AG04450 (cell line): ENCODE data around the gene TGFA. TPM values are rescaled to one million over a fixed set of nuclear protein-coding genes. Genes with fewer than 3 reads are reported as not detected.

Experiments
- CTCF ChIA-PET: fragments of 300-600, 350-600 bp; formaldehyde crosslinking; extraction: SDS; loops from one replicate; lab custom pipeline; 2022; ENCODE audit warnings: antibody characterized with exemption, inconsistent platforms; lab: Charles Lee
- POLR2A ChIA-PET: fragments of 350-600 bp; formaldehyde crosslinking; extraction: SDS; loops from one replicate; lab custom pipeline; 2021; ENCODE audit warnings: antibody characterized with exemption, inconsistent platforms; lab: Yijun Ruan, JAX
- DNase-seq: peaks from one replicate; pipeline ENCODE4 v3.0.0-alpha.2; 2011; ENCODE audit warnings: low read depth, low spot score
- H3K27ac ChIP-seq: one replicate; pipeline ENCODE4 v1.5.1; 2012; ENCODE audit warnings: low read depth, low read length, control low read depth
- H3K27me3 ChIP-seq: one replicate; pipeline ENCODE4 v1.6.0; 2012; ENCODE audit warnings: low read length; ENCODE audit not compliant: control insufficient read depth, insufficient read depth
- H3K4me3 ChIP-seq: 2 replicates; pipeline ENCODE4 v1.5.1; 2011; ENCODE audit warnings: mild to moderate bottlenecking, low read depth, low read length, control low read depth
- H3K9me3 ChIP-seq: 2 replicates; pipeline ENCODE4 v1.5.1; 2012; ENCODE audit warnings: low read length; ENCODE audit not compliant: control insufficient read depth, insufficient read depth
- CTCF ChIP-seq: IDR thresholded peaks from 2 replicates; pipeline ENCODE4 v1.5.1; 2011; ENCODE audit warnings: low read depth, low read length, control low read depth, inconsistent platforms
- polyA plus RNA-seq: library from polyadenylated mRNA; depleted of rRNA; stranded (reverse); fragments of >200 nt; gene quantifications from 2 replicates; pipeline ENCODE4 v1.2.3, GENCODE V29; 2011

Gene TGFA
- polyA plus RNA-seq, 1 experiment: not detected

DNA sequence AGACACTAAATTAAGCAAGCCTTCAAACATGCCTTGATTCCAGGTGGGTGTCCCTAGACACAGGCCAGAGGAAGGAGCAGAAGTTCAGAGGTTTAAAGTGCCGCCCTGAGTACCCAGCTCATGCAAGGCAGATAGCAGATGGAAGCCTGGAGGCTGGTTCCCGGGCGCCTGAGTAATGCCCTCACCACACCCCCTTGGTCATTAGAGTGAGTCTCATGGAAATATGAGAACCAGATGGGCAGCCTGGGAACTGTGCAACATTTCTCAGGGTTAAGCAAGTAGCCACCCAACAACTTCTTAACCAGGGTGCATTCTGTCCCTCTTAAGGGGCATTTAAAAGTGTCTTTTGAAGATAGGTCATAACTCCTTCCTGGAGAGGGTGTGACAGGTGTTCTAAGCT lies 44.1 kb downstream of the TGFA start:
- Histone ChIP-seq H3K9me3 (no peaks in the 10 kb centered on the region), H3K27ac (no peak overlapping the region), H3K27me3 (no peaks in the 10 kb centered on the region), H3K4me3 (no peak overlapping the region)
- DNase-seq: no peak
- ChIA-PET CTCF (no interaction called here), POLR2A (no interaction called here)
- no peak for TF ChIP-seq CTCF

DNA sequence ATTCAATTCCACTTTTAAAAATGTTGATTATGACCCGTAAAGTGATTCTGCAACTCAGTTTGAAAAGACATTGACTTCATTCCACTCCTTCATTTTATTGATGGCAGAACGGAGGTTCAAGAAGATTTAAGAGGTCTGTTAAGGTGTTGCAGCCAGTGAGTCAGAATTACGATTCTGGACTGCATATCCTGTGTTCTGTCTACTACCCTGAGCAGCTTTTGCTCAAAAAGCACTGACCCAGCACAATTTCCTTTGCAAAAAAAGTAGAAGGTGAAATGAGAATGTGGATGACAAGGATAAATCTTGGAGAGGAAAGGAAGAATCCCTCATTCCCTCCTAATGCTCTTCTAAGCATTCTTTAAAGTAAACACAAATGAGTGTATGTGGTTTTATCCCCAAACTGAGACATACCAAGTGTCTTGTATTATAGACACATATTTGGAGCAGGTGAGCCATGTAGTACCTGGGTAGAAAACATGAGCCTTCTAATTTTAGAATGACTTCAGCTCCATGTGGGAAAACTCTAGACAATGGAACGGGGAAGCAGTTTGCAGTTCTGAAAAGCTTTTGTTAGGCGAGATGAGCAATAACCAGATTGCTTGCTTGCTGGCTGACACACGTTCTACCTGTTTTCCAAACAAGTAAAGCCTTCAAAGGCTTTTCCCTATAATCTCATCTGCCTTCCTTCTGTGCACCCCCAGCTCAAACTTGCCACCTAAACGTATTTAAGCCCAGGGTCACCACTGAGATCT lies 44.7 kb downstream of the TGFA start:
- no peak overlapping the region for H3K27ac ChIP-seq
- no peak for TF ChIP-seq CTCF
- H3K27me3 ChIP-seq: no peaks in the 10 kb centered on the region
- CTCF ChIA-PET: no interaction called here
- no peaks in the 10 kb centered on the region for H3K9me3 ChIP-seq
- no peak overlapping the region for H3K4me3 ChIP-seq
- DNase-seq: no peak
- POLR2A ChIA-PET: no interaction called here

- ChIA-PET CTCF (no interaction called here), POLR2A (no interaction called here)
- DNase-seq: no peak
- no peaks in the 10 kb centered on the region for H3K27me3 ChIP-seq
- no peak for TF ChIP-seq CTCF
- H3K4me3 ChIP-seq: no peak overlapping the region
- no peaks in the 10 kb centered on the region for H3K9me3 ChIP-seq
- H3K27ac ChIP-seq: no peak overlapping the region
Measured at GRCh38 chr2:70505613-70506391, 47.8 kb downstream of the TGFA start.

DNA sequence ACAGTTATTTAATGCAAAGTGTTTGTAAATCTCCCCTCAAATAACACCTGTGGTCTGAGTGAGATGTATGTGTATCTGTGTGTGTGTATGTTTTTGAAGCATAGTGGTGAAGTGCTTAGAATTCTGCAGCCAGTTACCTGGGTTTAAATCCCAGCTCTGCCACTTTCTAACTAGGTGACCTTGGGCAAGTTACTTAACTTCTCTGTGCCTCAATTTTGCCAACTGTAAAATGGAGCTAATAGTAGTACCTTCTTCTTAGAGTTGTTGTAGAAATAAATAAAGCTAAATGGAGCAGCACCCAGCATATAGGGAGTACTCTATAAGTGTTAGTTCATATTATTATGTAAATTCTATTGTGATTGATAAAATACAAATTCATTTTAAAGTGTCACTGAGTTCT lies 48.9 kb downstream of the TGFA start:
- H3K9me3 ChIP-seq: no peaks in the 10 kb centered on the region
- H3K27me3 ChIP-seq: no peaks in the 10 kb centered on the region
- no peak for DNase-seq
- H3K4me3 ChIP-seq: no peak overlapping the region
- POLR2A ChIA-PET: no interaction called here
- no peak overlapping the region for H3K27ac ChIP-seq
- CTCF ChIA-PET: interaction anchor here (0.6 kb wide), 1 partner anchor 865 kb away, joined by 3 read pairs; no protein-coding TSS in a partner anchor
- no peak for TF ChIP-seq CTCF

GRCh38 chr2:70503896-70504295 lies 49.7 kb downstream of the TGFA start:
- TF ChIP-seq CTCF: no peak
- POLR2A ChIA-PET: no interaction called here

More at GRCh38 chr2:70503896-70504295, 49.7 kb downstream of the TGFA start:
- H3K9me3 ChIP-seq: no peaks in the 10 kb centered on the region
- no peaks in the 10 kb centered on the region for H3K27me3 ChIP-seq
- H3K4me3 ChIP-seq: no peak overlapping the region
- no peak for DNase-seq
- H3K27ac ChIP-seq: no peak overlapping the region
- CTCF ChIA-PET: no interaction called here
